Mononuclear cell (primary cell): ENCODE results near the gene DGKE. TPM values are rescaled to one million over a fixed set of nuclear protein-coding genes. Genes with fewer than 3 reads are reported as not detected.

Experiments
- H3K27me3 ChIP-seq: 2 replicates; pipeline ENCODE4 v1.6.0; 2011; ENCODE audit warnings: low read length, control low read depth; ENCODE audit not compliant: insufficient read depth
- H3K4me1 ChIP-seq: 2 replicates; pipeline ENCODE4 v1.5.1; 2011; ENCODE audit warnings: mild to moderate bottlenecking, low read length, control low read depth; ENCODE audit not compliant: insufficient read depth
- H3K4me3 ChIP-seq: 2 replicates; pipeline ENCODE4 v1.5.1; 2011; ENCODE audit warnings: mild to moderate bottlenecking, low read length, moderate library complexity
- H3K9me3 ChIP-seq: 2 replicates; pipeline ENCODE4 v1.5.1; 2011; ENCODE audit warnings: low read depth, mild to moderate bottlenecking, control low read depth, low read length
- total RNA-seq: library from RNA; depleted of rRNA; stranded (reverse); fragments of >200 nt; gene quantifications from one replicate; pipeline ENCODE4 v1.2.3, GENCODE V29; 2012

The DGKE gene
- total RNA-seq, 1 donor: 19.4 TPM

- no peaks in the 10 kb centered on the region for H3K27me3 ChIP-seq
- no peaks in the 10 kb centered on the region for H3K4me1 ChIP-seq
- H3K9me3 ChIP-seq: no peaks in the 10 kb centered on the region
- no peak overlapping the region for H3K4me3 ChIP-seq
Observed at GRCh38 chr17:56808503-56808902, 25.4 kb upstream of the DGKE start.

DNA sequence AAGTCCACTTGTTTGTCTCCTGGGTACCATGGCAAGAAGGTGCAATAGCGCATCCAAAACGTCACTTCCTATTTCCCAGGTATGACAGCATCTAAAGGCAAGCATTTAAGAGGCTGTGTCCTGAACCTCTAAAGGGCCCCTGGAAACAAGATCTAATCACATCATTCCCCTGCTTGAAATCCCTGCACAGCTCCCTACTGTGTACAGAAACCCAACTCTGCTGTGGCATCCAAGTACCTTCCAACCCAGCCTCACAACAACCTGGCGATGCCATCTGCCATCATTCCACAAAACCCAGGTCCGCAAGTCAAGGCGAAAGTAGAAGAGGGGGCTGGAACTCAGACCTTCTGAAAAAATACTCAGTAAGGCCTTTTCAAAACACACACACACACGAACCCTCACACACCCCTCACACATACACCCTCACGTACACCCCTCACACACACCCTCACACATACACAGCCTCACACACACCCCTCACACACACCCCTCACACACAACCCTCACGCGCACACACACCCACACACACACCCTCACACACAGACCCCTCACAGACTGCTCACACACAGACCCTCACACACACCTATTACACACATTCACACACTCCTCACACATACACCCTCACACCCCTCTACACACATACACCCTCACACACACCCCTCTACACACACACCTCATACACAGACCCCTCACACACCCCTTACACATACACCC, 24.7 kb upstream of the DGKE start:
- Histone ChIP-seq H3K27me3 (no peaks in the 10 kb centered on the region), H3K4me3 (no peak overlapping the region), H3K9me3 (no peaks in the 10 kb centered on the region), H3K4me1 (peaks cover 5% of the 10 kb centered on the region)

DNA sequence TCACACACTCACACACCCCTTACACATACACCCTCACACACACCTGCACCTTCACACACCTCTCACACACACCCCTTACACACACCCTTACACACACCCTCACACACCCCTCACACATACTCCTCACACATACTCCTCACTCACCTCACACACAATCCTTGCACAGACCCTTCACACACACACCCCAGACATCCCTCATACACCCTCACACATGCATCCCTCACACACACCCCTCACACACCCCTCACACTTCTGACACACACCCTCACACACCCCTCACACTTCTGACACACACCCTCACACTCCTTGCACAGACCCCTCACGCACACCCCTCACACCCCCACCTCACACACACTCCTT, 24.2 kb upstream of the DGKE start:
- H3K9me3 ChIP-seq: no peaks in the 10 kb centered on the region
- no peak overlapping the region for H3K4me3 ChIP-seq
- no peaks in the 10 kb centered on the region for H3K27me3 ChIP-seq
- H3K4me1 ChIP-seq: peaks cover 5% of the 10 kb centered on the region

DNA sequence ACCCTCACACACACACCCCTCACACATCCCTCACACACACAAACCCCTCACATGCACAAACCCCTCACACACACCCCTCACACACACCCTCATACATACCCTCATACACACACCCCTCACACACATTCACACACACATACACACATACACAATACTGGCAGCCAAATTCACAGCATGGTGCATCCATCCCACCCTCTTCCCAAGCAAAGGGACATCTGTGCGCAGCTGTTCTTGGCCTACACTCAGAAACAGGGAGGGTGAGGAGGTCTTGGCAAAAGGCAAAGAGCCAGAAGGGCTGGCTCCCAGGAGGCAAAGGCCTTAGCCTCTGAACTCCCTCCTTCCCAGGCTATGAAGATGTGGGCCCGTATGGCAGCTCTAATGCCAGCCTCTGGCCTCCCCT, 23.6 kb upstream of the DGKE start:
- Histone ChIP-seq H3K27me3 (no peaks in the 10 kb centered on the region), H3K4me1 (peaks cover 5% of the 10 kb centered on the region), H3K4me3 (no peak overlapping the region), H3K9me3 (no peaks in the 10 kb centered on the region)

GRCh38 chr17:56810891-56811775, 22.8 kb upstream of the DGKE start:
- no peaks in the 10 kb centered on the region for H3K9me3 ChIP-seq
- H3K4me1 ChIP-seq: peaks cover 5% of the 10 kb centered on the region
- H3K27me3 ChIP-seq: no peaks in the 10 kb centered on the region
- H3K4me3 ChIP-seq: no peak overlapping the region

- H3K27me3 ChIP-seq: no peaks in the 10 kb centered on the region
- H3K9me3 ChIP-seq: no peaks in the 10 kb centered on the region
- H3K4me3 ChIP-seq: no peak overlapping the region
- H3K4me1 ChIP-seq: peaks cover 5% of the 10 kb centered on the region
Observed at GRCh38 chr17:56812901-56813388, 21.0 kb upstream of the DGKE start.

- Histone ChIP-seq H3K4me3 (no peak overlapping the region), H3K27me3 (no peaks in the 10 kb centered on the region), H3K9me3 (no peaks in the 10 kb centered on the region), H3K4me1 (peaks cover 9% of the 10 kb centered on the region)
Observed at GRCh38 chr17:56815711-56816110, 18.2 kb upstream of the DGKE start.

GRCh38 chr17:56817066-56817465, 16.9 kb upstream of the DGKE start:
- Histone ChIP-seq H3K27me3 (no peaks in the 10 kb centered on the region), H3K9me3 (no peaks in the 10 kb centered on the region), H3K4me1 (peaks cover 9% of the 10 kb centered on the region), H3K4me3 (no peak overlapping the region)

- Histone ChIP-seq H3K27me3 (no peaks in the 10 kb centered on the region), H3K4me1 (peaks cover 6% of the 10 kb centered on the region)
Observed at GRCh38 chr17:56819030-56819429, 14.9 kb upstream of the DGKE start.

DNA sequence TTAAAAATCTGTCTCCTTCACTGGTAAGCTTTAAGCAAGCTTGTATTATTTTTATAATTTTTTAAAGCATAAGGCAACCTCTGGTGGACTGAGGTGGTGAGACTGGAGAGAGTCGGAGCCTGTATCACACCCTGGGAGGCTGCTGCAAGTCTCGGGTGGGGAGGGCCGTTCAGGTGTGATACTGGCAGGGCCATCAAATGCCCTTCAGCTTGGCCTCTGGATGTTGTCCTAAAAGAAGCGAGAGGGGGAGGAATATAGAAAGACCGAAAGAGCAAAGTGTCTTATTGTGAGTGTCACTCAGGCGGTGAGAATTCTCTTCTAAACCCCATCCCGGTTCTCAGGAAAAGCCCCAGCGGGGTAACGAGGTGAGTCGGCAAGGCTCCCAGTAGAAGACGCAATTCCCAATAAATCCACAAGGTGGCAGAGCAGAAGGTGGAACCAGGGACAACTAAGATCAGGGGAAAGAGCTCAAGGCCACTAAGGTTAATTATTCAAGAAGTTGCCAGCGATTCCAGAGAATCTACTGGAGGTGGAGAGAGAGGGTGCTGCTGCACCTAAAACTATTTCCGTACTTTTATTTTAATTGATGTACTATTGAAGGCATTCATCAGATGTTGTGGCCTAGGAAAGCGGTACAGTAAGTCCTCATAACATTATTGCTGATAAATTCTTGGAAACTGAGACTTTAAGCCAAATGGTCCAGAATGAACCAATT, 14.4 kb upstream of the DGKE start:
- Histone ChIP-seq H3K4me1 (peaks cover 4% of the 10 kb centered on the region), H3K27me3 (no peaks in the 10 kb centered on the region), H3K9me3 (no peaks in the 10 kb centered on the region)

More at GRCh38 chr17:56819030-56819429, 14.9 kb upstream of the DGKE start:
- H3K4me3 ChIP-seq: no peak overlapping the region
- H3K9me3 ChIP-seq: no peaks in the 10 kb centered on the region

GRCh38 chr17:56820207-56820606, 13.7 kb upstream of the DGKE start:
- Histone ChIP-seq H3K27me3 (no peaks in the 10 kb centered on the region), H3K4me1 (peaks cover 4% of the 10 kb centered on the region), H3K9me3 (no peaks in the 10 kb centered on the region), H3K4me3 (no peak overlapping the region)

More for the DNA sequence above, 14.4 kb upstream of the DGKE start:
- H3K4me3 ChIP-seq: no peak overlapping the region

- Histone ChIP-seq H3K4me3 (no peak overlapping the region), H3K27me3 (no peaks in the 10 kb centered on the region), H3K9me3 (no peaks in the 10 kb centered on the region), H3K4me1 (peaks cover 4% of the 10 kb centered on the region)
Observed at GRCh38 chr17:56821847-56822534, 12.0 kb upstream of the DGKE start.

- no peaks in the 10 kb centered on the region for H3K9me3 ChIP-seq
- no peaks in the 10 kb centered on the region for H3K27me3 ChIP-seq
- peaks cover 4% of the 10 kb centered on the region for H3K4me1 ChIP-seq
- H3K4me3 ChIP-seq: no peak overlapping the region
Observed at GRCh38 chr17:56822725-56823124, 11.2 kb upstream of the DGKE start.

DNA sequence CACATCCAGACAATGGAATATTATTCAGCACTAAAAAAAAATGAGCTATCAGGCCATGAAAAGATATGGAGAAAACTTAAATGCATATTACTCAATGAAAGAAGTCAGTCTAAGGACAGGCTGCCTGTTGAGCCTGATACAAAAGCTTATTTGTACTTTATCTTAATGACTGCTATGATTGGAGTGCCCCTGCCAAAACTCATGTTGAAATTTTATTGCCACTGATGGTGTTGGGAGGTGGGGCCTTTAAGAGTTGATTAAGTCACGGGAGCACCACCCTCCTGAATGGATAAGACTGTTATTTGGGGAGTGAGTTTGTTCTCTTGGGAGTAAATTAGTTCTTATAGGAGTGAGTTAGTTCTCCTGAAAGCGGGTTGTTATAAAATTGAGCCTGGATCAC, 10.1 kb upstream of the DGKE start:
- H3K9me3 ChIP-seq: no peaks in the 10 kb centered on the region
- H3K27me3 ChIP-seq: no peaks in the 10 kb centered on the region
- no peak overlapping the region for H3K4me3 ChIP-seq
- peaks cover 4% of the 10 kb centered on the region for H3K4me1 ChIP-seq
